Cardiac muscle cell (in vitro differentiated cells and primary cell): ENCODE data around the gene IPP. TPM values are rescaled to one million over a fixed set of nuclear protein-coding genes. Genes with fewer than 3 reads are reported as not detected.

Source experiments
- DNase-seq, 2 donors: peaks; one replicate each; pipeline versions ENCODE4 v3.0.0 to v3.0.0-alpha.2; 2010 to 2017; ENCODE audit warnings: low read depth in 1 of 2, low spot score in 1 of 2
- H3K27ac ChIP-seq: fragments of 200-600 bp; sonication (generic); 2 replicates; pipeline ENCODE4 v1.5.1; 2016
- H3K27me3 ChIP-seq: fragments of 200-600 bp; sonication (generic); 2 replicates; pipeline ENCODE4 v1.6.0; 2016; ENCODE audit warnings: control low read depth
- H3K36me3 ChIP-seq: fragments of 200-600 bp; sonication (generic); 2 replicates; pipeline ENCODE4 v1.5.1; 2016; ENCODE audit warnings: control low read depth
- H3K4me1 ChIP-seq: fragments of 200-600 bp; sonication (generic); 2 replicates; pipeline ENCODE4 v1.8.1; 2017; ENCODE audit warnings: low read depth, mild to moderate bottlenecking, mixed run types
- H3K4me3 ChIP-seq: fragments of 200-600 bp; sonication (generic); 2 replicates; pipeline ENCODE4 v1.5.1; 2016; ENCODE audit warnings: mild to moderate bottlenecking
- H3K9me3 ChIP-seq: fragments of 200-600 bp; sonication (generic); 2 replicates; pipeline ENCODE4 v1.5.1; 2017; ENCODE audit warnings: low read depth, mild to moderate bottlenecking, control low read depth
- CTCF ChIP-seq: IDR thresholded peaks from 2 replicates; pipeline ENCODE4 v1.5.1; 2012; ENCODE audit warnings: low read depth, mild to moderate bottlenecking, low read length
- polyA plus RNA-seq: library from polyadenylated mRNA; unstranded; fragments of >200 nt; fragmentation: Nextera tagmentation; extraction: Ambion mirVana; gene quantifications from 2 replicates; pipeline ENCODE4 v1.2.1, GENCODE V29; 2016
- total RNA-seq: library from RNA; depleted of rRNA; stranded (reverse); fragments of >200 nt; gene quantifications from 2 replicates; pipeline ENCODE4 v1.2.3, GENCODE V29; 2016

The IPP gene
- total and polyA plus RNA-seq, 2 experiments from 2014 or later: 7.3 to 12.1 TPM

GRCh38 chr1:45767035-45767434 lies 16.6 kb upstream of the IPP start:
- H3K27ac ChIP-seq: no peak overlapping the region
- no peaks in the 10 kb centered on the region for H3K9me3 ChIP-seq
- no peak overlapping the region for H3K4me3 ChIP-seq
- peaks cover 3% of the 10 kb centered on the region for H3K4me1 ChIP-seq
- TF ChIP-seq CTCF: no peak
- H3K27me3 ChIP-seq: no peaks in the 10 kb centered on the region
- peak in 1 of 2 donors; percentile 27 for DNase-seq
- no peaks in the 10 kb centered on the region for H3K36me3 ChIP-seq

- no peaks in the 10 kb centered on the region for H3K36me3 ChIP-seq
- no peak overlapping the region for H3K4me3 ChIP-seq
- DNase-seq: no peak
- H3K27me3 ChIP-seq: no peaks in the 10 kb centered on the region
- H3K27ac ChIP-seq: no peak overlapping the region
- TF ChIP-seq CTCF: no peak
- peaks cover 3% of the 10 kb centered on the region for H3K4me1 ChIP-seq
- no peaks in the 10 kb centered on the region for H3K9me3 ChIP-seq
Measured at GRCh38 chr1:45765999-45766792, 15.7 kb upstream of the IPP start.

GRCh38 chr1:45762291-45762690 lies 11.8 kb upstream of the IPP start:
- H3K4me1 ChIP-seq: no peaks in the 10 kb centered on the region
- no peaks in the 10 kb centered on the region for H3K27me3 ChIP-seq
- TF ChIP-seq CTCF: no peak
- no peak overlapping the region for H3K4me3 ChIP-seq
- DNase-seq: no peak
- H3K36me3 ChIP-seq: no peaks in the 10 kb centered on the region
- no peak overlapping the region for H3K27ac ChIP-seq
- H3K9me3 ChIP-seq: no peaks in the 10 kb centered on the region

GRCh38 chr1:45755697-45756096 lies 5.2 kb upstream of the IPP start:
- H3K4me1 ChIP-seq: peaks cover 4% of the 10 kb centered on the region
- no peak overlapping the region for H3K4me3 ChIP-seq
- no peaks in the 10 kb centered on the region for H3K9me3 ChIP-seq
- no peaks in the 10 kb centered on the region for H3K36me3 ChIP-seq
- no peak overlapping the region for H3K27ac ChIP-seq
- no peak for TF ChIP-seq CTCF
- DNase-seq: no peak
- no peaks in the 10 kb centered on the region for H3K27me3 ChIP-seq

GRCh38 chr1:45753248-45754037 lies 3.0 kb upstream of the IPP start:
- Histone ChIP-seq H3K27me3 (no peaks in the 10 kb centered on the region), H3K36me3 (no peaks in the 10 kb centered on the region), H3K4me3 (no peak overlapping the region), H3K9me3 (no peaks in the 10 kb centered on the region), H3K27ac (no peak overlapping the region), H3K4me1 (peaks cover 7% of the 10 kb centered on the region)
- no peak for TF ChIP-seq CTCF
- DNase-seq: no peak
